ENCODE data around the gene SPTLC1.

DNA sequence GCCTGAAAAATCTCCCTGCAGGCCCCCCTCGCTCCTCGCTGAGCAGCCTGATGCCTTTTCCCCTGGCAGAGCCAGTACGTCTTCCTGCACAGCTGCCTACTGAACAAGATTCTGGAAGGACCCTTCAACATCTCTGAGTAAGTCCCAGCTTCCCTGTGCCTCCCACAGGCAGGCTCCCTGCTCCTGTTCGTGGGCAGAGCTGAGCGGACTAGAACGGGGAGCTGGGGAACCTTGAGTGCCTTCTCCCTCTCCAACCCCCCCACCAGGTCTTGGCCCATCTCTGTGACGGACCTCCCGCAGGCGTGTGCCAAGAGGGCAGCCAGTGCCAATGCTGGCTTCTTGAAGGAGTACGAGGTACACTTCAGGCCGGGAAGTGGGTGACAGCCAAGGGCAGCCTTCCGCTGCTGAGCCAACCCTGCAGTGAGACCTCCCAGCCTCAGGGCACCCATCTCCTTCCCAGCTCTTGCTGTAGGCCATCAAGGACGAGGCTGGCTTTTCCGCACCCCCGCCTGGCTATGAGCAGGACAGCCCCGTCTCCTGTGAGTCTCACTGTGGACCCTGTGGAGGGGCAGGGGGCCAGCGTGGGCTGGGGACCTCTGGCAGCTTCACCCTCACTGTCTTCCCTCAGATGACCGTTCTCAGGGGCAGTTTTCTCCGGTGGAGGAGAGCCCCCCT, 21.1 kb upstream of the SPTLC1 start:
- TF ChIP-seq EZH2 (IDR thresholded peaks at IDR 0.05; ENCODE audit: low read depth, unreplicated experiment) (no peak), CREB1 (CRISPR knock-in tag; IDR thresholded peaks at IDR 0.05; ENCODE audit: low read depth) (no peak), JUNB (IDR thresholded peaks at IDR 0.05; ENCODE audit: unreplicated experiment) (no peak), EZH2phosphoT487 (IDR thresholded peaks at IDR 0.05; ENCODE audit: unreplicated experiment) (no peak), POLR2AphosphoS5 (IDR thresholded peaks at IDR 0.05; ENCODE audit: low read depth) (no peak), NANOG (IDR thresholded peaks at IDR 0.05; ENCODE audit: borderline replicate concordance) (no peak), ZNF114 (CRISPR knock-in tag; IDR thresholded peaks at IDR 0.05) (no peak)
- TF ChIP-seq, protein P1, sequence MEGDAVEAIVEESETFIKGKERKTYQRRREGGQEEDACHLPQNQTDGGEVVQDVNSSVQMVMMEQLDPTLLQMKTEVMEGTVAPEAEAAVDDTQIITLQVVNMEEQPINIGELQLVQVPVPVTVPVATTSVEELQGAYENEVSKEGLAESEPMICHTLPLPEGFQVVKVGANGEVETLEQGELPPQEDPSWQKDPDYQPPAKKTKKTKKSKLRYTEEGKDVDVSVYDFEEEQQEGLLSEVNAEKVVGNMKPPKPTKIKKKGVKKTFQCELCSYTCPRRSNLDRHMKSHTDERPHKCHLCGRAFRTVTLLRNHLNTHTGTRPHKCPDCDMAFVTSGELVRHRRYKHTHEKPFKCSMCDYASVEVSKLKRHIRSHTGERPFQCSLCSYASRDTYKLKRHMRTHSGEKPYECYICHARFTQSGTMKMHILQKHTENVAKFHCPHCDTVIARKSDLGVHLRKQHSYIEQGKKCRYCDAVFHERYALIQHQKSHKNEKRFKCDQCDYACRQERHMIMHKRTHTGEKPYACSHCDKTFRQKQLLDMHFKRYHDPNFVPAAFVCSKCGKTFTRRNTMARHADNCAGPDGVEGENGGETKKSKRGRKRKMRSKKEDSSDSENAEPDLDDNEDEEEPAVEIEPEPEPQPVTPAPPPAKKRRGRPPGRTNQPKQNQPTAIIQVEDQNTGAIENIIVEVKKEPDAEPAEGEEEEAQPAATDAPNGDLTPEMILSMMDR (conservative IDR thresholded peaks at IDR 0.05; ENCODE audit: low read depth in 2 of 2), result no peak
- TF ChIP-seq, protein P2, sequence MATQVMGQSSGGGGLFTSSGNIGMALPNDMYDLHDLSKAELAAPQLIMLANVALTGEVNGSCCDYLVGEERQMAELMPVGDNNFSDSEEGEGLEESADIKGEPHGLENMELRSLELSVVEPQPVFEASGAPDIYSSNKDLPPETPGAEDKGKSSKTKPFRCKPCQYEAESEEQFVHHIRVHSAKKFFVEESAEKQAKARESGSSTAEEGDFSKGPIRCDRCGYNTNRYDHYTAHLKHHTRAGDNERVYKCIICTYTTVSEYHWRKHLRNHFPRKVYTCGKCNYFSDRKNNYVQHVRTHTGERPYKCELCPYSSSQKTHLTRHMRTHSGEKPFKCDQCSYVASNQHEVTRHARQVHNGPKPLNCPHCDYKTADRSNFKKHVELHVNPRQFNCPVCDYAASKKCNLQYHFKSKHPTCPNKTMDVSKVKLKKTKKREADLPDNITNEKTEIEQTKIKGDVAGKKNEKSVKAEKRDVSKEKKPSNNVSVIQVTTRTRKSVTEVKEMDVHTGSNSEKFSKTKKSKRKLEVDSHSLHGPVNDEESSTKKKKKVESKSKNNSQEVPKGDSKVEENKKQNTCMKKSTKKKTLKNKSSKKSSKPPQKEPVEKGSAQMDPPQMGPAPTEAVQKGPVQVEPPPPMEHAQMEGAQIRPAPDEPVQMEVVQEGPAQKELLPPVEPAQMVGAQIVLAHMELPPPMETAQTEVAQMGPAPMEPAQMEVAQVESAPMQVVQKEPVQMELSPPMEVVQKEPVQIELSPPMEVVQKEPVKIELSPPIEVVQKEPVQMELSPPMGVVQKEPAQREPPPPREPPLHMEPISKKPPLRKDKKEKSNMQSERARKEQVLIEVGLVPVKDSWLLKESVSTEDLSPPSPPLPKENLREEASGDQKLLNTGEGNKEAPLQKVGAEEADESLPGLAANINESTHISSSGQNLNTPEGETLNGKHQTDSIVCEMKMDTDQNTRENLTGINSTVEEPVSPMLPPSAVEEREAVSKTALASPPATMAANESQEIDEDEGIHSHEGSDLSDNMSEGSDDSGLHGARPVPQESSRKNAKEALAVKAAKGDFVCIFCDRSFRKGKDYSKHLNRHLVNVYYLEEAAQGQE (IDR thresholded peaks at IDR 0.05; ENCODE audit: unreplicated experiment), result no peak
